HG03139 (cell line): ENCODE results near the gene YIF1B.
"Not testable (repeated sequence)": the region's sequence is repeated elsewhere in the genome, so short reads cannot be mapped to it uniquely, and the experiment has no call there.

Experiments
- ATAC-seq: cut with Tn5 transposase; IDR thresholded peaks from one replicate; pipeline ENCODE4 v1.9.1; 2021; ENCODE audit not compliant: unreplicated experiment

The YIF1B gene, protein sequence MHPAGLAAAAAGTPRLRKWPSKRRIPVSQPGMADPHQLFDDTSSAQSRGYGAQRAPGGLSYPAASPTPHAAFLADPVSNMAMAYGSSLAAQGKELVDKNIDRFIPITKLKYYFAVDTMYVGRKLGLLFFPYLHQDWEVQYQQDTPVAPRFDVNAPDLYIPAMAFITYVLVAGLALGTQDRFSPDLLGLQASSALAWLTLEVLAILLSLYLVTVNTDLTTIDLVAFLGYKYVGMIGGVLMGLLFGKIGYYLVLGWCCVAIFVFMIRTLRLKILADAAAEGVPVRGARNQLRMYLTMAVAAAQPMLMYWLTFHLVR

DNA sequence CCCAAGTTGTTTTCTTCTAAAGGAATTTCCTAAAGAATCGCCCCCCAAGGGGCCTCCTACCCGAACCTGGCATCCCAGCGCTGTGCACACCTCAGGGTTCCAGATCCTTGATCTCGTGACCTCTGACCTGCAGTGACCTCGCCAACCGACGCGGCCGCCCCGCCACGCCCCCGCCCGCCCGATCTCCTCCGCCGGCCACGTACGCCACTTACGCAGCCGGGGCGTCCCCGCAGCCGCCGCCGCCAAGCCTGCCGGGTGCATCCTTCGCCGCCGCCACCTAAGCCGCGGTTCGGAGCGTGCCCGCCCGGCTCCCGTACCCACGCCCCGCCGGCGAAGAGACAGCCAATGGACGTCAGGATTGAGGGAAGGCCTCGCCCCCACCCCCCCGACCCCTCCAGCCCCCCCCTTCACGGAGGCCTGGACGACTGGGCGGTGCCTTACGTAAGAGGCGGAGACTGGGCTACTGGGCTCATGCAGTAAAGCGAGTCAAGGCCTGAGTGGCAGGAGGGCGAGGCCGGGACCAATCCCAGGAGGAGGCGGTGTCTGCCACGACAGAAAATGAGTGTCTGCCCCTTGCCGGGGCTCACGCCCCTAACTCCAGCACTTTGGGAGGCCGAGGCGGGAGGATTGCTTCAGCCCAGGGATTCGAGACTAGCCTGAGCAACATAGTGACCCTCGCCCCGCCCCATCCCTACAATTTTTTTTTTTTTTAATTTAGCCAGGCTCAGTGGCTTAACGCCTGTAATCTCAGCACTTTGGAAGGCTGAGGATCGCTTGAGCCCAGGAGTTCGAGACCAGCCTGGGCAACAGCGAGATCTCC lies at the start of gene YIF1B:
Gene YIF1B (minus strand): TSS at position 291 of the 820 bp plus-strand sequence. CDS start 30 bp downstream, at position 261.
- ATAC-seq, result peak; percentile 76

DNA sequence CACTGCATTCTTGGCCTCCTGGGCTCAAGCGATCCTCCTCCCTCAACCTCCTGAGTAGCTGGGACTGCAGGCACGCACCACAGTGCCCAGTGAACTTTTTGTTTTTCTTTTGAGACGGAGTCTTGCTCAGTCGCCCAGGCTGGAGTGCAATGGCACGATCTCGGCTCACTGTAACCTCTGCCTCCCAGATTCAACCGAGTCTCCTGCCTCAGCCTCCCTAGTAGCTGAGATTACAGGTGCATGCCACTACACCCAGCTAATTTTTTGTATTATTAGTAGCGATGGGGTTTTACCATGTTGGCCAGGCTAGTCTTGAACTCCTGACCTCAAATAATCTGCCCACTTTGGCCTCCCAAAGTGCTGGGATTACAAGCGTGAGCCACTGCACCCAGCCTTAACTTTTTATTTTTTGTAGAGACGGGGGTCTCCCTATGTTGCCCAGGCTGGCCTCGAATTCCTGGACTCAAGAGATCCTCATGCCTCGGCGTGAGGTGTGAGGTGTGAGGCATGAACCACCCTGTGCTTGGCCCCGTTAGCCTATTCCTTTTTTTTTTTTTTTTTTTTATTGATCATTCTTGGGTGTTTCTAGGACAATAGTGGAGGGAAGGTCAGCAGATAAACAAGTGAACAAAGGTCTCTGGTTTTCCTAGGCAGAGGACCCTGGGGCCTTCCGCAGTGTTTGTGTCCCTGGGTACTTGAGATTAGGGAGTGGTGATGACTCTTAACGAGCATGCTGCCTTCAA lies 47.4 kb upstream of the YIF1B start:
- ATAC-seq, result not testable (repeated sequence)

DNA sequence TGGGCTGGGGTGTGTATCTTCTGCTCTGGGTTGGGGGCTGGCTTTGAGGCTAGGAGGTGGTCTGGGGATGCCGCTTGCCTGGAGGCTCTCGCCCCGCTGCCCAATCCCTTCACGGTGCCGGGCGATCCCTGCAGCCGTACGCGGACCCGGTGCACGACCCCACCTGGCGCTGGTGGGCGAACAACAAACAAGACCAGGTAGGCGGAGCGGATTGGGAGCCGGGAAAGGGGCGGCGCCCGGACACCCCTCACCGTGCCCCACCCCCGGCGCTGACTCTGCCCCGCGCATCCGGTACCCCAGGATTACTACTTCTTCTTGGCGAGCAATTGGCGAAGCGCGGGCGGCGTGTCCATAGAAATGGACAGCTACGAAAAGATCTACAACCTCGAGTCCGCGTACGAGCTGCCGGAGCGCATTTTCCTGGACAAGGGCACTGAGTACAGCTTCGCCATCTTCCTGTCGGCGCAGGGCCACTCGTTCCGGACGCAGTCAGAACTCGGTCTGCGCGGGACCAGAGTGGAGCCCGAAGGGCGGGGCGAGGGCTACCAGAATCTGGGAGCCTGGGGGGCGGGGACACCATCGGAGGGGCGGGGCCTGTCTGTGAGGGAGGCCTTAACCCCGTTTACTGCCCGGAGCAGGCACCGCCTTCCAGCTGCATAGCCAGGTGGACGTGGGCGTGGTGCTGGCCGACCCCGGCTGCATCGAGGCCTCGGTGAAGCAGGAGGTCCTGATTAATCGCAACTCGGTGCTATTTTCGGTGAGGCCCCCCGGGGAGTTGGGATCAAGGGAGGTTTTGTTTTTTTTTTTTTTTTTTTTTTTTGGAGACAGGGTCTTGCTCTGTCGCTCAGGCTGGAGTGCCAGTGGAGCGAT lies 46.6 kb upstream of the YIF1B start:
- ATAC-seq, result no peak

DNA sequence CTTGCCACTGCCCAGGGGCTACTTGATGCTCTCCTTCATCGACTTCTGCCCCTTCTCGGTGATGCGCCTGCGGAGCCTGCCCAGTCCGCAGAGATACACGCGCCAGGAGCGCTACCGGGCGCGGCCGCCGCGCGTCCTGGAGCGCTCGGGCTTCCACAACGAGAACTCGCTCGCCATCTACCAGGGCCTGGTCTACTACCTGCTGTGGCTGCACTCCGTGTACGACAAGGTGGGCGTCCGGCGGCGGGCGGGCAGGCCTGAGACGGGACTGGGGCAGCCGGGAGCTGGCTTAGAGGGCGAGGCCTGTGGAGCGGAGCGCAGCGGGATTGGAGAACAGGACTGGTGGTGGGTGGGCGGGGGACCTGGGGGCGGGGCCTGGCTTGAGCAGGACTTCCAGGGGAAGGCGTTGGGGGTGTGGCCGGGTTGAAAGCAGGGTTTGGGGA lies 45.9 kb upstream of the YIF1B start:
- no peak for ATAC-seq

DNA sequence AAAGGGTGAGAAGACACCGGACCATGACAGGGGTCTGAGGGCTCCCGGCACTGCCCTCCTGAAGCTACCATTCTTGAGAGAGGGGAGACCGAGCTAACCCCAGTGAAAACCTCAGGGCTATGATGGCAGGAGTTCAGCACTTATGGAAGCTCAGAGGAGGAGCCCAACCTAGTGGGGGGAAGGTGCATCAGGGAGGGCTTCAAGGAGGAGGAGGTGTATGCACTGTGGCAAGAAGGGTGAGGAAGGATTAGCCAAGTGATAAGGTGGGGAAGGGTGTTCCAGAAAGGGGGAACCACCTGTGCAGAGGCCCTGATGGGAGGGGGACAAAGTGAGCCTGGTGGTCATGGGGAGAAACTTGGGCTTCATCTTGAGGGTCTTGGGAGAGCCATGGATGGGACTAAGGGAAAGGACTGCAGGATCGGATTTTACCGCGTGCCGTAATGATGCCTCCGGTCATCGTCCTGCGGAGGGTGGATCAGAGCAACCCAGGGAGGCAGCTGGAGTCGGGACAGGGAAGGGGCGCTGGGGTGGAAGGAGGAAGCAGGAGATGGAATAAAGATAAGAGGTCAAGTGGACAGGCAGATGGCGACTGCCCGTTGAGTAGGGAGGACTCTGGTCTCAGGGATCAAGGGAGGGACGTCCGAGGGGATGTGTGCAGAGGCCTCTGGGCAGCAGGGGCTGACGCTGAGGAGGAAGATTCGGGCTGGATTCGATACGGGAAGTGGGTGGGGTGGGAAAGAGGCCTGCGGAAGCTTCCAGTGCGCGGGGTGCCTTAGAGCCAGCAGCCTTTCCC lies 45.3 kb upstream of the YIF1B start:
- no peak for ATAC-seq

DNA sequence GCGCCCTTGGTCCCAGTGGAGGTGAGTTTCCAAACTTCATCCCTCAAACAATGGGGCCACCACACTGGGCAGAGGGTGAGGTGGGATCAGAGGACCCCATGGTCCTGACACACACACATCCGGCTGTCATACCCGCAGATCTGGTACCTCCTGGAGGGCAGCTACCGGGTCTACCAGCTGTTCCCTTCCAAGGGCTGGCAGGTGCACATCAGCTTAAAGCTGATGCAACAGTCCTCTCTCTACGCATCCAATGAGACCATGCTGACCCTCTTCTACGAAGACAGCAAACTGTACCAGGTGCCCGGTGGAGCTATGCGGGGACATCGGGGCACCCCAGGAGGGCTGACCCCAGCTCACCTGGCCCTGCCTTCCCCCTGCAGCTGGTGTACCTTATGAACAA lies 44.6 kb upstream of the YIF1B start:
- no peak for ATAC-seq

DNA sequence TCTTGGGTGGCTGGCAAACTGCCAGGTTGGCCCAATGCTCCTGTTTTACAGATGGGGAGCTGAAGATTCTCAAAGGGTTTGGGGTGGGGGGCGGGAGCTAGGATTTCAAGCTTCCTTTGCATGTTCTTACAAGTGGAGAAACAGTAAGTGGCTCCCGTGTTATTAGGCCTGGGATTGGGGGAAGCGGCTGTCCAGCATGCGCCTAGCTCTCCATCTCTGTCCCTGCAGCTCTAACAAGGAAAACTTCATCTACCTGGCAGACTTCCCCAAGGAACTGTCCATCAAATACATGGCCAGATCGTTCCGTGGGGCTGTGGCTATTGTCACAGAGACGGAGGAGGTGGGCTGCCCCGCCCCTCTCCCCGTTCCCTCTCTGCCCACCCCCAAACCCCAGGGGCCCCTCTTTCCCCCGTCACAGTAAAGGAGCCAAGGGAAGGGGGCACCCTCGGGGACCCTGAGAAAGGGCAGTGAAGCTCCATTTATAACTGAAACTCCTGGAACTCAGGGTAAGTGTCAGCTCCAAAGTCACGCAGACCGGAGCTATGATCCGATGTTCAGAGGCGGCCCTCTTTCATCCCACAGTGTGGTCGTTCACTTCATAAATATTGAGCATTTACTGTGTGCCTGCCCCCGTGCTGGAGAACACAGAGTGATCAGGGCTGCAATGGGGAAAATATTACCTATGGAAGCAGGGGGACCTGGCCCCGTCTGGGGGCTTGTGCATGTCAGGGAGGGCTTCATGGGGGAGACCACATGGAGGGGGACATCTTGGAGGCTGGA lies 43.7 kb upstream of the YIF1B start:
- no peak for ATAC-seq

DNA sequence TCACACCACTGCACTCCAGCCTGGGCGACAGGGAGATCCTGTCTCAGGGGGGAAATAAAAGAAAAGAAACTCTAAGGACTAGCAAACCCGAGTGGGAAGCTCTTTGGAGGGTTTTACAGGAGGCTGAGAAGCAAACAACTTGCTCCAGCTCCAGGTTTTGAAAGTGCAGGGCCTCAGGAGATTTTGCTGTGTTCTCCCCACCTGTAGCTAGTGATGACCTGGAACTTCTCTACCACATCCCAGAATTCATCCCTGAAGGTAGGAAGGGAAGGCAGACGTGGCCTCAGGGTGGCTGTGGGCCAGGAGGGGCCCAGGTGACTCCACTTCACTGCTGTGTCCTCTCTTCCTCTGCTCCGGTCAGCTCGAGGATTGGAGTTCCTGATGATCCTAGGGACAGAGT lies 42.3 kb upstream of the YIF1B start:
- no peak for ATAC-seq

DNA sequence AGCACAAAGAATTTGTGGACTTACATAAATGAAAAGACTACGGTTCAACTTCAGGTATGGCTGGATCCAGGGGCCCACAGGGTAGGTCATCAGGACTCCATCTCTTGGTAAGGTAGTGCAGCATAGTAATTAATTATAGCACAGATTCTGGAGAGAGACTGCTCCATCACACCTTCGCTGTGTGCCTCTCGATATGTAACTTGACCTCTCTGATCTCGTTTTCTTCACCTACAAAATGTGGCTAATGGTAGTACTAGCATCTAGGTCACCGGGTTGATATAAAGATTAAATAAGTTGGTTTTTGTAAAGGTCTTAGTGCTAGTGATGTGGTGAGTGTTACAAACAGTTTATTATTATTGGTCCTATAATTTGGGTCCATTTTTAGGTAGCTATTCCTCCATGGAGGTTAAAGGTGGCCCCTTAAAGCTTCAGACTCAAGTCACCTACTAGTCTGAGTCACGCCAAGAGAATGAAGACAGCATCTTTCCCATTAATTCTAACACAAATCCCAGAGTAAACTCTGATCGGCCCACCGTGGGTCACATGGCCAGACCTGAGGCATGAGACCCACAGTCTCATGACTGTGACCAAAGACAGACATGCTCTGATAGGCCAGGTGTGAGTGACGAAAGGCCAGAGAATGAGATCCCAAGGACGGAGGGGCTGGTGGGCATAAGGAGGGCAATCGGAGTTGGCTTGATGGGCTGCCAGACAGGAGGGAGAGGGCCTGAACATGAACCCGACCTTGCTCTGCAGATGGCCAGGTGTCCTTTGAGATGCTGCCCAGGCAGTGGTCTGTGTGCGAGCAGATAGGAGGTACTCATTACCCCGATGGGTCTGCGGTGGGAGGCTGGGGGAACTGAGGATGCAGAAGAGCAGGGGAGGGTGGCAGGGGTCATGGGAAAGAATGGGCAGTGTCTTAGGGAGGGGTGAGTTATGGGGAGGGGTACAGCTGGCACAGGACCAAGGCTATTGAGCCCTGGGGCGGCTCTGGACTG lies 40.3 kb upstream of the YIF1B start:
- no peak for ATAC-seq

DNA sequence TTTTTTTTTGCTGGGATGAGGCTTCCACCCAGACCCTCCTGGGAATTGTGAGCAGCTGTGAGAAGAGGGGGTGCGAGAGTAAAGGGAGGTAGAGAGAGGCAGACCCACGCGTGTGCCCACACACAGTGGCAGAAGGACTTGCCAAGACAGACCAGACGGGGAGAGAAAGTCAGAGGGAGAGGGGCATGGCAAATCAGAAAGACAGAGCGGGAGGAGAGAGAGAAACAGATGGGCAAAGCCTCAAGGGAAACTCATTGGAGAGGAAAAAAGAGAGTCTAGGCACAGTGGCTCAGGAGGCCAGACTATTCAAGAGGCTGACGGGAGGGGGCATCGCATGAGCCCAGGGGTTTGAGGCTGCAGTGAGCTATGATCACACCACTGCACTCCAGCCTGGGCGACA lies 36.9 kb upstream of the YIF1B start:
- ATAC-seq, result no peak

DNA sequence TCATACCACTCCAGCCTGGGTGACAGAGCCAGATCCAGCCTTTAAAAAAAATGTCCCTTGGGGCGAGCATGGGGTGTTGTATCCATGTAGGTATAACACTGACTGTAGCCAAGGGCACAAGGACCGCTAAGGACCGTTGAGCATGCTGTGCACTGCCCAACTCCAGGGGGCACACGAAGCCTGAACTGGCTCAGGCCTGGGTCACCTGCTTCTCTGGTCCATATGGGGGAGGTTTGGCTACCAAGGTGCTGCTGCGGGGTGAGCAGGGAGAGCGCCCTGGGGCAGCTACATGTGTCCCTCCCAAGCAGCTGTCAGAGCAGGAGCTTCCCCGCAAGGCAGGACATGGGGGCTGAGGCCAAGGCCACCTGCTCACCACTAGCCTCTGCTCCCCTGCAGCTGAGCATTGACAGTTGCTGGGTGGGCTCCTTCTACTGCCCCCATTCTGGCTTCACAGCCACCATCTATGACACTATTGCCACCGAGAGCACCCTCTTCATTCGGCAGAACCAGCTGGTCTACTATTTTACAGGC lies 36.2 kb upstream of the YIF1B start:
- no peak for ATAC-seq

DNA sequence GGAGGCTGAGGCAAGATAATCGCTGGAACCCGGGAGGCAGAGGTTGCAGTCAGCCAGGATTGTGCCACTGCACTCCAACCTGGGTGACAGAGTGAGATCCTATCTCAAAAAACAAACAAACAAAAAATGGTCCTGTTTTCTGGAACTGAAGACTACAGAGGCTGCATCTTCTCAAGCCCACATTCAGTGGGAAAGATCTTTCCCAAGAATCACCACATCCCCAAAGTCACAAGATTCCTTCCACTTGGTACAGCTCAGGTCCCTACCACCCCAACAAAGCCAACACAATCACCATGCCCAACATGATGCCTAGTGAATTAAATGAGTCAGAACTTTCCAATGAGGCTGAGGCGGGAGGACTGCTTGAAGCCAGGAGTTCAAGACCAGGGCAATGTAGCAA lies 35.1 kb upstream of the YIF1B start:
- ATAC-seq, result no peak

DNA sequence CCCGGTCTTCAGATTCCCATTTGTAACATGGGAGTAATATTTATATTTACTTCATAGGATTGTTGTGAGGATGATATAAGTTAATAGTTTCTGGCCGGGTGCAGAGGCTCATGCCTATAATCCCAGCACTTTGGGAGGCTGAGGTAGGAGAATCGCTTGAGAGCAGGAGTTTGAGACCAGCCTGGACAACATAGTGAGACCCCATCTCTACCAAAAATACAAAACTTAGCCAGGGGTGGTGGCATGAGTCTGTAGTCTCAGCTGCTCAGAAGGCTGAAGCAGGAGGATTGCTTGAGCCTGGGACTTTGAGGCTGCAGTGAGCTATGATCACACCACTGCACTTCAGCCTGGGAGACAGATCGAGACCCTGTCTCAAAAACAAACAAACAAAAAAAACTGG lies 31.1 kb upstream of the YIF1B start:
- ATAC-seq, result no peak

DNA sequence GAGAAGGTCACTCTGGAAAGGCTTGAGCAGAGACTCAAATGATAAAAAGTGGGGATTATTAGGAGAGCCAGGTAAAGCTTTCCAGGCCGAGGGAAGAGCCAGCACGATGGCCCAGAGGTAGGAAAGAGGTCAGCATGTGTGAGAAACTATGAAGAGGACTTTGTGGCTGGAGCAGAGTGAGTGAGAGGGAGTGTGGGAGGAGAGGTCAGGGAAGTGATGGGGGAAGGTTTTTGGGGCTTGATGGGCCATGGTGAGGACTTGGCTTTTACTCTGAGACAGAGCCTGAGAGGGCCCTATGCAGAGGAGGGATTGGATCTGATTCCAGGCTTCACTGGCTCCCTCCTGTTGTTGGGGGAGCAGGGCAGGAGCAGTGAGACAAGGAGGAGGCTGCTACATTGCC lies 25.2 kb upstream of the YIF1B start:
- ATAC-seq, result no peak

DNA sequence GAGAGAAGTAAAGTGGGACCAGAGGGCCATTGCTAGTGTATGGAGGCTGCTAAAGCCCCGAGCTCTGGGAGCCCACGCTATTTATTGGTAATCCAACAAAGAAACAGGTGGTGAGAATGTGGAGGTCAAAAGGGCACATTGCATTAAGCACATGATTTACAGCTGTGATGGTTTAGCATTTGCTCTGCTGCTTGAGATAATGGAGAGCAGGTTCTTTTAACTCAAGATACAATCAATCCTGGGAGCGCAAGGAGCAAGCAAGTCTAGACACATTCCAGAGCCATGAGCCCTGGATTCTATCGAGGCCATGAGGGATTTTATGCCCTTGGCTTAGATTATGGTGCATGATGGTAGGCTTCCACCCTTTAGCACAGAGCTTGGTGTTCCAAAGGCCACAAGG lies 23.3 kb upstream of the YIF1B start:
- not testable (repeated sequence) for ATAC-seq

DNA sequence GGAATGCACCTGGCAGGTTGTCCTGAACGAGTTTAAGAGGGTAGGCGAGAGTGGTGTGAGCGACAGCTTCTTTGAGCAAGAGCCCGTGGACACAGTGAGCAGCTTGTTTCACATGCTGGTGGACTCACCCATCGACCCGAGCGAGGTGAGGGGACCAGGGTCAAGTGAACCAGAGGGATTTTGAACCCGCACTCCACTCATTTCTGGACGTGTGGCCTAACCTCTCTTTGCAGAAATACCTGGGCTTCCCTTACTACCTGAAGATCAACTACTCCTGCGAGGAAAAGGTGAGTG lies 21.6 kb upstream of the YIF1B start:
- ATAC-seq, result no peak

DNA sequence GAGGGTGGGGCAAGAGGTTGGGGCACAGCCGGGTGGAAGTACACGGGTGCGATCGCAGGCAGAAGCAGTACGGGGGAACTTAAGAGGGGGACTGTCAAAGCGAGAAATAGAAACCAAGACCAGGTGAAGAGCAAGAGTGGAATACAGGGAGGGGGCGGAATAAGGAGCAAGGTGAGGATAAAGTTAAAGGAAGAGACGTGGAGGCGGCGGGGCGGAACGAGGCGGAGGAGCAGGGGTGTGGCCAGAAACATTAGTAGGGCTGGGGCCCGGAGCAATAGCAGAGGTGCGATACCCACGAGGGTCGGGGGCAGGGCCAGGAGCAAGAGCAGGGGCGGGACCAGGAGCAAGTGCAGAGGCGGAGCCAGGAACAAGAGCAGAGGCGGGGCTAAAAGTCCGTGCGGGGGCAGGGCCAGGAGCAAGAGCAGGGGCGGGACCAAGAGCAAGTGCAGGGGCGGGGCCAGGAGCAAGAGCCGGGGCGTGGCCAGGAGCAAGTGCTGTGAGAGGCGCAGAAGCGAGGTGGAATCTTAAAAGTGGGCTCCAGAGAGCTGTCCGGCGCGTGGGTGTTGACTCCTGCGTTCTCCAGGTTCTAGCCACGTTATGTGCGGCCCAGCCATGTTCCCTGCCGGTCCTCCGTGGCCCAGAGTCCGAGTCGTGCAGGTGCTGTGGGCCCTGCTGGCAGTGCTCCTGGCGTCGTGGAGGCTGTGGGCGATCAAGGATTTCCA lies 21.1 kb upstream of the YIF1B start:
- ATAC-seq, result peak; percentile 42
